Stimulated activated CD8-positive, alpha-beta memory T cell treated with anti-CD3 and anti-CD28 coated beads, Interleukin-15, amount 100 ng/mL, for 48 hours (primary cell): ENCODE measurements around the gene TSPAN9.

Source experiments
- DNase-seq, 2 donors: peaks; one replicate each; pipeline ENCODE4 v3.0.0-alpha.2; 2020; ENCODE audit warnings: low read depth in 2 of 2

The TSPAN9 gene

GRCh38 chr12:3187846-3188770 lies 110.9 kb downstream of the TSPAN9 start:
- no peak for DNase-seq

GRCh38 chr12:3189282-3189681 lies 112.1 kb downstream of the TSPAN9 start:
- DNase-seq: no peak

- no peak for DNase-seq
Observed at GRCh38 chr12:3190101-3190500, 112.9 kb downstream of the TSPAN9 start.

GRCh38 chr12:3191450-3191849 lies 114.3 kb downstream of the TSPAN9 start:
- no peak for DNase-seq

GRCh38 chr12:3192221-3192620 lies 115.0 kb downstream of the TSPAN9 start:
- no peak for DNase-seq

GRCh38 chr12:3193131-3193530 lies 116.0 kb downstream of the TSPAN9 start:
- DNase-seq: no peak

GRCh38 chr12:3193755-3194154 lies 116.6 kb downstream of the TSPAN9 start:
- DNase-seq: no peak

GRCh38 chr12:3195337-3195736 lies 118.2 kb downstream of the TSPAN9 start:
- no peak for DNase-seq

- DNase-seq: no peak
Observed at GRCh38 chr12:3195859-3196483, 118.8 kb downstream of the TSPAN9 start.

GRCh38 chr12:3196488-3196887 lies 119.3 kb downstream of the TSPAN9 start:
- DNase-seq: no peak

GRCh38 chr12:3197131-3197818 lies 120.1 kb downstream of the TSPAN9 start:
- DNase-seq: no peak

GRCh38 chr12:3199551-3200031 lies 122.4 kb downstream of the TSPAN9 start:
- no peak for DNase-seq

- DNase-seq: no peak
Observed at GRCh38 chr12:3200032-3200617, 122.9 kb downstream of the TSPAN9 start.

- no peak for DNase-seq
Observed at GRCh38 chr12:3200814-3201233, 123.6 kb downstream of the TSPAN9 start.

GRCh38 chr12:3201339-3202051 lies 124.3 kb downstream of the TSPAN9 start:
- DNase-seq: no peak

- no peak for DNase-seq
Observed at GRCh38 chr12:3202096-3202495, 124.9 kb downstream of the TSPAN9 start.

- DNase-seq: peak; percentile 30 to 31
Observed at GRCh38 chr12:3202734-3203446, 125.7 kb downstream of the TSPAN9 start.

- DNase-seq: no peak
Observed at GRCh38 chr12:3203713-3204112, 126.5 kb downstream of the TSPAN9 start.

GRCh38 chr12:3204143-3204542 lies 127.0 kb downstream of the TSPAN9 start:
- DNase-seq: no peak

GRCh38 chr12:3204730-3205531 lies 127.8 kb downstream of the TSPAN9 start:
- no peak for DNase-seq
